IMR-90 (cell line): ENCODE data around the gene TMPRSS9. TPM values are rescaled to one million over a fixed set of nuclear protein-coding genes. Genes with fewer than 3 reads are reported as not detected.

Experiments used
- ATAC-seq: fragments of 200-7000 bp; cut with Tn5 transposase; 2 replicates; pipeline ENCODE4 v1.9.1; 2020; ENCODE audit warnings: low read depth, mild to moderate bottlenecking, moderate library complexity
- BruUV-seq: library from RNA; stranded (reverse); fragments of 400-500 nt; replicated peaks from 2 replicates; lab custom pipeline; 2021; lab: Mats Ljungman, UMichigan
- CTCF ChIA-PET: fragments of 300-600 bp; formaldehyde crosslinking; extraction: SDS; loops from one replicate; lab custom pipeline; 2021; ENCODE audit warnings: antibody characterized with exemption; lab: Yijun Ruan, JAX
- POLR2A ChIA-PET: fragments of 300-600 bp; sonication (Branson Sonifier 250); formaldehyde crosslinking; loops from one replicate; lab custom pipeline; 2022; ENCODE audit warnings: antibody characterized with exemption; ENCODE audit not compliant: unreplicated experiment; lab: Charles Lee
- DNase-seq: peaks from one replicate; pipeline ENCODE4 v3.0.0; 2013
- H2AFZ ChIP-seq: replicated peaks from 2 replicates; pipeline ENCODE3; 2013; ENCODE audit warnings: low read length, mild to moderate bottlenecking; ENCODE audit not compliant: poor library complexity
- H2AK5ac ChIP-seq: 2 replicates; pipeline ENCODE4 v1.6.1; 2013; ENCODE audit warnings: low read depth, low read length, inconsistent platforms
- H2AK9ac ChIP-seq: replicated peaks from 2 replicates; pipeline ENCODE3; 2013; ENCODE audit warnings: mild to moderate bottlenecking, low read depth, low read length, moderate library complexity; ENCODE audit not compliant: poor library complexity
- H2BK120ac ChIP-seq: 2 replicates; pipeline ENCODE4 v1.6.1; 2013; ENCODE audit warnings: low read depth, low read length, inconsistent platforms
- H2BK15ac ChIP-seq: 3 replicates; pipeline ENCODE4 v1.6.1; 2013; ENCODE audit warnings: low read depth, low read length, inconsistent platforms
- H2BK20ac ChIP-seq: 2 replicates; pipeline ENCODE4 v1.6.1; 2013; ENCODE audit warnings: low read depth, mild to moderate bottlenecking, inconsistent platforms, low read length, moderate library complexity
- H2BK5ac ChIP-seq: 2 replicates; pipeline ENCODE4 v1.6.1; 2013; ENCODE audit warnings: mild to moderate bottlenecking, low read depth, low read length, inconsistent platforms; ENCODE audit not compliant: poor library complexity, severe bottlenecking
- H3K14ac ChIP-seq: replicated peaks from 2 replicates; pipeline ENCODE4 v1.6.1; 2013; ENCODE audit warnings: low read depth, low read length, inconsistent platforms
- H3K18ac ChIP-seq: 2 replicates; pipeline ENCODE4 v1.6.1; 2013; ENCODE audit warnings: low read depth, low read length, control low read depth
- H3K23ac ChIP-seq: 2 replicates; pipeline ENCODE4 v1.6.1; 2013; ENCODE audit warnings: low read depth, low read length, inconsistent platforms
- H3K27ac ChIP-seq: 2 replicates; pipeline ENCODE4 v1.5.1; 2013; ENCODE audit warnings: mild to moderate bottlenecking, control low read depth, low read length; ENCODE audit not compliant: insufficient read depth
- H3K27me3 ChIP-seq: 2 replicates; pipeline ENCODE4 v1.6.1; 2013; ENCODE audit warnings: low read length; ENCODE audit not compliant: control insufficient read depth, insufficient read depth
- H3K36me3 ChIP-seq: 2 replicates; pipeline ENCODE4 v1.6.1; 2013; ENCODE audit warnings: low read length, mixed read lengths; ENCODE audit not compliant: control insufficient read depth, insufficient read depth
- H3K4ac ChIP-seq: 2 replicates; pipeline ENCODE4 v1.6.1; 2013; ENCODE audit warnings: low read depth, low read length, inconsistent platforms
- H3K4me1 ChIP-seq: 2 replicates; pipeline ENCODE4 v1.6.1; 2013; ENCODE audit warnings: low read length, mixed read lengths; ENCODE audit not compliant: control insufficient read depth, insufficient read depth
- H3K4me2 ChIP-seq: 2 replicates; pipeline ENCODE4 v1.6.1; 2013; ENCODE audit warnings: low read depth, mild to moderate bottlenecking, control low read depth, low read length, moderate library complexity
- H3K4me3 ChIP-seq: 2 replicates; pipeline ENCODE4 v1.5.1; 2013; ENCODE audit warnings: low read depth, mild to moderate bottlenecking, control low read depth, low read length, moderate library complexity; ENCODE audit not compliant: insufficient read depth
- H3K56ac ChIP-seq: 2 replicates; pipeline ENCODE4 v1.6.1; 2013; ENCODE audit warnings: low read length, inconsistent platforms; ENCODE audit not compliant: insufficient read depth; ENCODE audit errors: extremely low read depth
- H3K79me1 ChIP-seq, 2 experiments: 2 replicates each; pipeline ENCODE4 v1.6.1; 2013; ENCODE audit warnings: low read length in 2 of 2, inconsistent platforms in 1 of 2, low read depth in 1 of 2
- H3K9ac ChIP-seq: 2 replicates; pipeline ENCODE4 v1.6.1; 2013; ENCODE audit warnings: low read depth, low read length, control low read depth
- H3K9me1 ChIP-seq: 2 replicates; pipeline ENCODE4 v1.6.1; 2013; ENCODE audit warnings: low read length, inconsistent platforms; ENCODE audit not compliant: insufficient read depth
- H3K9me3 ChIP-seq: 2 replicates; pipeline ENCODE4 v1.6.1; 2013; ENCODE audit warnings: low read length; ENCODE audit not compliant: control insufficient read depth, insufficient read depth
- H4K20me1 ChIP-seq: 2 replicates; pipeline ENCODE4 v1.6.1; 2013; ENCODE audit warnings: low read length, inconsistent platforms; ENCODE audit not compliant: insufficient read depth
- H4K5ac ChIP-seq: 2 replicates; pipeline ENCODE4 v1.6.1; 2013; ENCODE audit warnings: mild to moderate bottlenecking, low read depth, low read length, control low read depth
- H4K8ac ChIP-seq, 2 experiments: 2 replicates each; pipeline ENCODE4 v1.6.1; 2013; ENCODE audit warnings: low read depth in 2 of 2, low read length in 2 of 2, control low read depth in 1 of 2, inconsistent platforms in 1 of 2
- H4K91ac ChIP-seq: 2 replicates; pipeline ENCODE4 v1.6.1; 2013; ENCODE audit warnings: low read depth, low read length, inconsistent platforms; ENCODE audit not compliant: insufficient read depth
- BHLHE40 ChIP-seq: fragments of 150-350 bp; IDR thresholded peaks from 2 replicates; pipeline ENCODE4 v1.6.1; 2016; ENCODE audit warnings: mild to moderate bottlenecking, low read depth, low read length
- CEBPB ChIP-seq: IDR thresholded peaks from 2 replicates; pipeline ENCODE4 v1.6.1; 2012; ENCODE audit warnings: low read depth, low read length, improper control_type of control experiment
- CHD1 ChIP-seq: IDR thresholded peaks from 2 replicates; pipeline ENCODE4 v1.6.1; 2012; ENCODE audit warnings: low read depth, low read length, improper control_type of control experiment
- FOS ChIP-seq: fragments of 150-350 bp; IDR thresholded peaks from 2 replicates; pipeline ENCODE4 v1.6.1; 2016; ENCODE audit warnings: low read depth, low read length
- MAZ ChIP-seq: IDR thresholded peaks from 2 replicates; pipeline ENCODE4 v1.6.1; 2012; ENCODE audit warnings: low read depth, mild to moderate bottlenecking, low read length, improper control_type of control experiment, moderate library complexity, borderline replicate concordance
- MXI1 ChIP-seq: IDR thresholded peaks from 2 replicates; pipeline ENCODE4 v1.6.1; 2012; ENCODE audit warnings: low read depth, mild to moderate bottlenecking, low read length, moderate library complexity, borderline replicate concordance
- NFE2L2 ChIP-seq: fragments of 150-350 bp; IDR thresholded peaks from 2 replicates; pipeline ENCODE4 v1.6.1; 2016; ENCODE audit warnings: low read depth, mild to moderate bottlenecking, low read length
- POLR2A ChIP-seq: IDR thresholded peaks from 2 replicates; pipeline ENCODE4 v1.6.1; 2012; ENCODE audit warnings: mild to moderate bottlenecking, low read depth, low read length
- RAD21 ChIP-seq: IDR thresholded peaks from 2 replicates; pipeline ENCODE4 v1.6.1; 2012; ENCODE audit warnings: low read length, improper control_type of control experiment
- RCOR1 ChIP-seq: IDR thresholded peaks from 2 replicates; pipeline ENCODE4 v1.6.1; 2012; ENCODE audit warnings: mild to moderate bottlenecking, low read length, improper control_type of control experiment; ENCODE audit not compliant: insufficient replicate concordance
- RFX5 ChIP-seq: IDR thresholded peaks from 2 replicates; pipeline ENCODE4 v1.8.0; 2012; ENCODE audit warnings: low read depth, mild to moderate bottlenecking, low read length, moderate library complexity
- SMC3 ChIP-seq: fragments of 150-350 bp; IDR thresholded peaks from 2 replicates; pipeline ENCODE4 v1.6.1; 2016; ENCODE audit warnings: low read depth, mild to moderate bottlenecking, antibody characterized with exemption, low read length, moderate library complexity
- WGBS, 2 experiments: methylation state at CpG; one replicate each; pipeline versions ENCODE4 v1.1.5 to v1.1.7; 2013; ENCODE audit warnings: missing lambda C conversion rate in 2 of 2; ENCODE audit not compliant: insufficient read length in 1 of 2; ENCODE audit errors: extremely low coverage in 2 of 2; 5-methylcytosine and 5-hydroxymethylcytosine counted together
- dilution Hi-C: fragments of 300-500 bp; cut with HindIII; formaldehyde crosslinking; loops from one replicate; pipeline ENCODE4 v1.14.3; 2018; ENCODE audit warnings: low sequenced_read_pairs; ENCODE audit not compliant: unreplicated experiment
- in situ Hi-C: fragments of 300-500 bp; cut with MboI; formaldehyde crosslinking; loops from 3 replicates; pipeline ENCODE4 v1.14.3; 2019; ENCODE audit warnings: low sequenced_read_pairs, inconsistent platforms, mixed read lengths
- intact Hi-C: fragments of 100-400 bp; cut with micrococcal nuclease; formaldehyde crosslinking; loops from 2 replicates; pipeline ENCODE4 v1.10.0; 2022
- polyA plus RNA-seq, 3 experiments: library from polyadenylated mRNA; depleted of rRNA; stranded (reverse); fragments of >200 nt; gene quantifications; 2 replicates each; pipeline ENCODE4 v1.2.3, GENCODE V29; 2012; ENCODE audit warnings: low replicate concordance in 1 of 3
- total RNA-seq: library from RNA; depleted of rRNA; stranded (reverse); fragments of >200 nt; gene quantifications from 2 replicates; pipeline ENCODE4 v1.2.3, GENCODE V29; 2012
- TF ChIP-seq, protein P1 (sequence below): fragments of 150-350 bp; IDR thresholded peaks from 2 replicates; pipeline ENCODE4 v1.6.1; 2016; ENCODE audit warnings: low read depth, mild to moderate bottlenecking, low read length, moderate library complexity, borderline replicate concordance
- TF ChIP-seq, protein P2 (sequence below): fragments of 150-350 bp; IDR thresholded peaks from 2 replicates; pipeline ENCODE4 v1.6.1; 2017; ENCODE audit warnings: mild to moderate bottlenecking, antibody characterized with exemption, low read length, low read depth
- TF ChIP-seq, protein P3 (sequence below): conservative IDR thresholded peaks from 2 replicates; pipeline ENCODE4 v1.5.1; 2012; ENCODE audit warnings: mild to moderate bottlenecking, low read depth, low read length, improper control_type of control experiment

Gene TMPRSS9
- total and polyA plus RNA-seq, 2 of the 4 experiments (the other 2 are of a cell fraction) = not detected

DNA sequence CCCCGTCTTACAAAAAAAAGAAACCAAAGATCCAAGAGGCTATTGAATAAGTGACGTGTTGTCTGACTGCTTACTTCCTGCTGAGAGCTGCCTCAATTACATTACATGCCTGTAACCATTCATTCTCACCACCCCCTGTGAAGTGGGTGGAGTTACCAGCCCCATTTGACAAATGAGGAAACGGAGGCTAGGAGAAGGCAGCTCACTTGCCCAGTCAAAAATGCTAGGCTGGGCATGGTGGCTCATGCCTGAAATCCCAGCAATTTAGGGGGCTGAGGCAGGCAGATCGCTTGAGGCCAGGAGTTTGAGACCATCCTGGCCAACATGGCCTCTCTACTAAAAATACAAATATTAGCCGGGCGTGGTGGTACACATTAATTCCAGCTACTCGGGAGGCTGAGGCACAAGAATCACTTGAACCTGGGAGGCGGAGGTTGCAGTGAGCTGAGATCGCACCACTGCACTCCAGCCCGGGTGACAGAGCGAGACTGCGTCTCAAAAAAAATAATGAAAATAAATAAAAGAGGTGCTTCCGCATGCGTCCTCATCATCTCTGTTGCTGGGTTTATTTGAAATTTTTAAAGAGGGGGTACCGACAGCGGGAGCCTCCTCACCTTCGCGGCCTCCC, 32.2 kb upstream of the TMPRSS9 start:
- Histone ChIP-seq H3K9ac (peak overlapping the region; percentile 98), H2BK120ac (peak overlapping the region; percentile 69), H3K4me3 (peak overlapping the region; percentile 94), H4K20me1 (peaks cover 31% of the 10 kb centered on the region), H3K9me1 (no peaks in the 10 kb centered on the region), H2AK5ac (peak overlapping the region; percentile 99), H2AFZ (peak overlapping the region; percentile 99), H2AK9ac (peak overlapping the region; percentile 100), H3K4ac (peak overlapping the region; percentile 100), H3K14ac (peak overlapping the region; percentile 100), H3K36me3 (peaks cover 26% of the 10 kb centered on the region), H2BK15ac (0 out of 3 replicates have a peak overlapping the region, but pooled peaks have one; percentile 64), H3K27ac (peak overlapping the region; percentile 92), H3K4me2 (peak overlapping the region; percentile 58), H4K5ac (peak overlapping the region; percentile 86), H3K27me3 (no peaks in the 10 kb centered on the region), H3K23ac (peak overlapping the region; percentile 99), H2BK20ac (no peak overlapping the region), H3K9me3 (no peaks in the 10 kb centered on the region), H3K4me1 (peaks cover 4% of the 10 kb centered on the region), H4K91ac (peak overlapping the region; percentile 99), H2BK5ac (peak overlapping the region; percentile 92), H3K18ac (peak overlapping the region; percentile 76), H3K56ac (peak overlapping the region; percentile 99), H3K79me1 (peaks cover 32 to 78% of the 10 kb centered on the region in 2 experiments), H4K8ac (peak overlapping the region; percentile 98)
- TSS peak; percentile 59 for BruUV-seq
- DNase-seq = peak; percentile 81
- in situ Hi-C loops = no loop called here
- POLR2A ChIA-PET = no interaction called here
- peak; percentile 80 for ATAC-seq
- CTCF ChIA-PET = no interaction called here
- intact Hi-C loops = loop anchor here (2.0 to 5.0 kb wide), 3 partner anchors 64 to 309 kb away; no protein-coding TSS in a partner anchor
- TF ChIP-seq SMC3 = no peak
- no peak for TF ChIP-seq MAZ
- TF ChIP-seq, protein P1, sequence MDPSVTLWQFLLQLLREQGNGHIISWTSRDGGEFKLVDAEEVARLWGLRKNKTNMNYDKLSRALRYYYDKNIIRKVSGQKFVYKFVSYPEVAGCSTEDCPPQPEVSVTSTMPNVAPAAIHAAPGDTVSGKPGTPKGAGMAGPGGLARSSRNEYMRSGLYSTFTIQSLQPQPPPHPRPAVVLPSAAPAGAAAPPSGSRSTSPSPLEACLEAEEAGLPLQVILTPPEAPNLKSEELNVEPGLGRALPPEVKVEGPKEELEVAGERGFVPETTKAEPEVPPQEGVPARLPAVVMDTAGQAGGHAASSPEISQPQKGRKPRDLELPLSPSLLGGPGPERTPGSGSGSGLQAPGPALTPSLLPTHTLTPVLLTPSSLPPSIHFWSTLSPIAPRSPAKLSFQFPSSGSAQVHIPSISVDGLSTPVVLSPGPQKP = no peak
- TF ChIP-seq, protein P2, sequence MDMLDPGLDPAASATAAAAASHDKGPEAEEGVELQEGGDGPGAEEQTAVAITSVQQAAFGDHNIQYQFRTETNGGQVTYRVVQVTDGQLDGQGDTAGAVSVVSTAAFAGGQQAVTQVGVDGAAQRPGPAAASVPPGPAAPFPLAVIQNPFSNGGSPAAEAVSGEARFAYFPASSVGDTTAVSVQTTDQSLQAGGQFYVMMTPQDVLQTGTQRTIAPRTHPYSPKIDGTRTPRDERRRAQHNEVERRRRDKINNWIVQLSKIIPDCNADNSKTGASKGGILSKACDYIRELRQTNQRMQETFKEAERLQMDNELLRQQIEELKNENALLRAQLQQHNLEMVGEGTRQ = no peak
- TF ChIP-seq BHLHE40 = 0 out of 2 replicates have a peak, but pooled peaks have one; percentile 17
- no peak; the same call in 1 of the 2 replicates for TF ChIP-seq MXI1
- no peak for TF ChIP-seq RAD21
- no peak for TF ChIP-seq RFX5
- no peak for TF ChIP-seq CHD1
- no peak for TF ChIP-seq CEBPB
- no peak for TF ChIP-seq NFE2L2
- no peak for TF ChIP-seq FOS
- TF ChIP-seq POLR2A = peak; percentile 54; the same call in 1 of the 2 replicates
- TF ChIP-seq, protein P3, sequence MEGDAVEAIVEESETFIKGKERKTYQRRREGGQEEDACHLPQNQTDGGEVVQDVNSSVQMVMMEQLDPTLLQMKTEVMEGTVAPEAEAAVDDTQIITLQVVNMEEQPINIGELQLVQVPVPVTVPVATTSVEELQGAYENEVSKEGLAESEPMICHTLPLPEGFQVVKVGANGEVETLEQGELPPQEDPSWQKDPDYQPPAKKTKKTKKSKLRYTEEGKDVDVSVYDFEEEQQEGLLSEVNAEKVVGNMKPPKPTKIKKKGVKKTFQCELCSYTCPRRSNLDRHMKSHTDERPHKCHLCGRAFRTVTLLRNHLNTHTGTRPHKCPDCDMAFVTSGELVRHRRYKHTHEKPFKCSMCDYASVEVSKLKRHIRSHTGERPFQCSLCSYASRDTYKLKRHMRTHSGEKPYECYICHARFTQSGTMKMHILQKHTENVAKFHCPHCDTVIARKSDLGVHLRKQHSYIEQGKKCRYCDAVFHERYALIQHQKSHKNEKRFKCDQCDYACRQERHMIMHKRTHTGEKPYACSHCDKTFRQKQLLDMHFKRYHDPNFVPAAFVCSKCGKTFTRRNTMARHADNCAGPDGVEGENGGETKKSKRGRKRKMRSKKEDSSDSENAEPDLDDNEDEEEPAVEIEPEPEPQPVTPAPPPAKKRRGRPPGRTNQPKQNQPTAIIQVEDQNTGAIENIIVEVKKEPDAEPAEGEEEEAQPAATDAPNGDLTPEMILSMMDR = no peak
- TF ChIP-seq RCOR1 = no peak
- dilution Hi-C loops = no loop called here
- no CpG with 5 or more reads among the region's 18 CpGs for WGBS, 2 experiments
